ENCODE data around the gene PRR30.

DNA sequence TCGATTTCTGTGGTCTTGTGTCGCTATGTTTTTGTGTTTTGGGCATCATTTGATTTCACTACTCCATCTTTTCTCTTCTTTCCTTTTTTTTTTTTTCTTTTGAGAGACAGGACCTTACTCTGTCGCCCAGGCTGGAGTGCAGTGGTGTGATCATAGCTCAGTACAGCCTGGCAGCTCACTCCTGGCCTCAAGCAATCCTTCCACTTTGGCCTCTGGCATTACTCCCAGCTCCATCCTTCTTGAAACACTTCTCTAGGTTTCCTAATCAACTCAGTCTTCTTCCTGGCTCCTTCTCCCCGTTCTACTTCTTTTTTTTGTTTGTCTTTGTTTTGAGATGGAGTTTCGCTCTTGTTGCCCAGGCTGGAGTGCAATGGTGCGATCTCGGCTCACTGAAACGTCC lies 36.1 kb upstream of the PRR30 start:
- TF ChIP-seq, protein P1, sequence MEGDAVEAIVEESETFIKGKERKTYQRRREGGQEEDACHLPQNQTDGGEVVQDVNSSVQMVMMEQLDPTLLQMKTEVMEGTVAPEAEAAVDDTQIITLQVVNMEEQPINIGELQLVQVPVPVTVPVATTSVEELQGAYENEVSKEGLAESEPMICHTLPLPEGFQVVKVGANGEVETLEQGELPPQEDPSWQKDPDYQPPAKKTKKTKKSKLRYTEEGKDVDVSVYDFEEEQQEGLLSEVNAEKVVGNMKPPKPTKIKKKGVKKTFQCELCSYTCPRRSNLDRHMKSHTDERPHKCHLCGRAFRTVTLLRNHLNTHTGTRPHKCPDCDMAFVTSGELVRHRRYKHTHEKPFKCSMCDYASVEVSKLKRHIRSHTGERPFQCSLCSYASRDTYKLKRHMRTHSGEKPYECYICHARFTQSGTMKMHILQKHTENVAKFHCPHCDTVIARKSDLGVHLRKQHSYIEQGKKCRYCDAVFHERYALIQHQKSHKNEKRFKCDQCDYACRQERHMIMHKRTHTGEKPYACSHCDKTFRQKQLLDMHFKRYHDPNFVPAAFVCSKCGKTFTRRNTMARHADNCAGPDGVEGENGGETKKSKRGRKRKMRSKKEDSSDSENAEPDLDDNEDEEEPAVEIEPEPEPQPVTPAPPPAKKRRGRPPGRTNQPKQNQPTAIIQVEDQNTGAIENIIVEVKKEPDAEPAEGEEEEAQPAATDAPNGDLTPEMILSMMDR (IDR thresholded peaks at IDR 0.05) = no peak
- TF ChIP-seq POLR2AphosphoS5 (IDR thresholded peaks at IDR 0.05) (no peak), POLR2A (IDR thresholded peaks at IDR 0.05) (no peak)

Measured in gastroesophageal sphincter (tissue), 3 donors.